MM.1S (cell line): ENCODE data around the gene SYNE3.
"Not testable (repeated sequence)": the region's sequence is repeated elsewhere in the genome, so short reads cannot be mapped to it uniquely, and the experiment has no call there.

ENCODE experiments used
- DNase-seq: peaks from one replicate; pipeline ENCODE4 v3.0.0-alpha.2; 2015
- H2AFZ ChIP-seq: fragments of 300-600 bp; sonication (generic); 2 replicates; pipeline ENCODE4 v1.6.0; 2016; ENCODE audit warnings: antibody characterized with exemption, low read length
- H3F3A ChIP-seq: fragments of 300-600 bp; sonication (generic); 2 replicates; pipeline ENCODE4 v1.6.1; 2016; ENCODE audit warnings: mild to moderate bottlenecking, antibody characterized with exemption, low read length, moderate library complexity, mixed read lengths; ENCODE audit not compliant: insufficient read depth
- H3K27ac ChIP-seq: fragments of 300-600 bp; sonication (generic); 2 replicates; pipeline ENCODE4 v1.5.1; 2016; ENCODE audit warnings: mild to moderate bottlenecking, low read length
- H3K27me3 ChIP-seq: fragments of 300-600 bp; sonication (generic); replicated peaks from 2 replicates; pipeline ENCODE4 v1.6.0; 2016; ENCODE audit warnings: low read length; ENCODE audit not compliant: insufficient read depth
- H3K36me3 ChIP-seq: fragments of 300-600 bp; sonication (generic); replicated peaks from 2 replicates; pipeline ENCODE4 v1.6.1; 2016; ENCODE audit warnings: mild to moderate bottlenecking, low read length, mixed read lengths; ENCODE audit not compliant: insufficient read depth
- H3K4me1 ChIP-seq: fragments of 300-600 bp; sonication (generic); 2 replicates; pipeline ENCODE4 v1.6.1; 2016; ENCODE audit warnings: low read length, mixed read lengths
- H3K4me2 ChIP-seq: fragments of 300-600 bp; sonication (generic); 2 replicates; pipeline ENCODE4 v1.6.0; 2016; ENCODE audit warnings: low read depth, low read length
- H3K4me3 ChIP-seq: fragments of 300-600 bp; sonication (generic); 2 replicates; pipeline ENCODE4 v1.5.1; 2016; ENCODE audit warnings: low read length, mixed read lengths
- H3K79me2 ChIP-seq: fragments of 300-600 bp; sonication (generic); 2 replicates; pipeline ENCODE4 v1.6.1; 2016; ENCODE audit warnings: mixed run types, low read length, mixed read lengths
- H3K9ac ChIP-seq: fragments of 300-600 bp; sonication (generic); 2 replicates; pipeline ENCODE4 v1.6.1; 2016; ENCODE audit warnings: low read length, mixed read lengths
- H3K9me2 ChIP-seq: fragments of 300-600 bp; sonication (generic); replicated peaks from 2 replicates; pipeline ENCODE4 v1.6.1; 2016; ENCODE audit warnings: mild to moderate bottlenecking, low read length, mixed read lengths; ENCODE audit not compliant: insufficient read depth
- H3K9me3 ChIP-seq: fragments of 300-600 bp; sonication (generic); replicated peaks from 2 replicates; pipeline ENCODE4 v1.6.1; 2016; ENCODE audit warnings: mild to moderate bottlenecking, low read length, mixed read lengths; ENCODE audit not compliant: insufficient read depth
- H4K20me1 ChIP-seq: fragments of 300-600 bp; sonication (generic); 2 replicates; pipeline ENCODE4 v1.6.1; 2016; ENCODE audit warnings: mild to moderate bottlenecking, low read length, moderate library complexity, mixed read lengths; ENCODE audit not compliant: insufficient read depth
- CTCF ChIP-seq: fragments of 300-600 bp; sonication (generic); IDR thresholded peaks from 2 replicates; pipeline ENCODE4 v1.5.1; 2016; ENCODE audit warnings: antibody characterized with exemption, low read length, mixed read lengths
- EZH2 ChIP-seq: fragments of 300-600 bp; sonication (generic); optimal IDR thresholded peaks from 2 replicates; pipeline ENCODE3; 2017; ENCODE audit warnings: low read depth, mild to moderate bottlenecking, antibody characterized with exemption, low read length, mixed read lengths
- EZH2phosphoT487 ChIP-seq: fragments of 300-600 bp; sonication (generic); IDR thresholded peaks from 2 replicates; pipeline ENCODE4 v1.6.1; 2018; ENCODE audit warnings: antibody characterized with exemption, low read length

The SYNE3 gene

GRCh38 chr14:95513291-95513690 is 3.2 kb downstream of the SYNE3 start:
- no peaks in the 10 kb centered on the region for H3K9me2 ChIP-seq
- H3K27me3 ChIP-seq: no peaks in the 10 kb centered on the region
- H2AFZ ChIP-seq: no peak overlapping the region
- H3K36me3 ChIP-seq: no peaks in the 10 kb centered on the region
- peak overlapping the region; percentile 37; the same call in 1 of the 2 replicates for H3K4me2 ChIP-seq
- no peaks in the 10 kb centered on the region for H3K9me3 ChIP-seq
- DNase-seq: no peak
- peaks cover 40% of the 10 kb centered on the region for H3F3A ChIP-seq
- TF ChIP-seq CTCF (no peak), EZH2 (no peak), EZH2phosphoT487 (no peak)
- peak overlapping the region; percentile 32; the same call in 1 of the 2 replicates for H3K27ac ChIP-seq
- H3K9ac ChIP-seq: peak overlapping the region; percentile 18; the same call in 1 of the 2 replicates
- no peaks in the 10 kb centered on the region for H4K20me1 ChIP-seq
- peaks cover 50% of the 10 kb centered on the region for H3K4me1 ChIP-seq
- no peak overlapping the region for H3K4me3 ChIP-seq
- H3K79me2 ChIP-seq: peaks cover 69% of the 10 kb centered on the region

GRCh38 chr14:95511687-95512086 is 4.8 kb downstream of the SYNE3 start:
- Histone ChIP-seq H3K4me1 (peaks cover 57% of the 10 kb centered on the region), H2AFZ (no peak overlapping the region), H3K27me3 (no peaks in the 10 kb centered on the region), H3K9me3 (no peaks in the 10 kb centered on the region), H3K9me2 (no peaks in the 10 kb centered on the region), H3K4me3 (no peak overlapping the region), H4K20me1 (no peaks in the 10 kb centered on the region), H3K9ac (peak overlapping the region; percentile 18; the same call in 1 of the 2 replicates), H3K4me2 (peak overlapping the region; percentile 45; the same call in 1 of the 2 replicates), H3F3A (peaks cover 24% of the 10 kb centered on the region), H3K79me2 (peaks cover 86% of the 10 kb centered on the region), H3K27ac (peak overlapping the region; percentile 44; the same call in 1 of the 2 replicates), H3K36me3 (no peaks in the 10 kb centered on the region)
- DNase-seq: no peak
- TF ChIP-seq EZH2phosphoT487 (no peak), CTCF (no peak), EZH2 (no peak)

GRCh38 chr14:95510804-95511203 is 5.6 kb downstream of the SYNE3 start:
- H3K9me2 ChIP-seq: no peaks in the 10 kb centered on the region
- TF ChIP-seq CTCF: no peak
- TF ChIP-seq EZH2phosphoT487: no peak
- TF ChIP-seq EZH2: no peak
- H2AFZ ChIP-seq: no peak overlapping the region
- H3K4me2 ChIP-seq: peak overlapping the region; percentile 77
- H3K4me3 ChIP-seq: no peak overlapping the region; the same call in 1 of the 2 replicates
- peaks cover 65% of the 10 kb centered on the region for H3K4me1 ChIP-seq
- peaks cover 26% of the 10 kb centered on the region for H3F3A ChIP-seq
- no peak for DNase-seq
- no peaks in the 10 kb centered on the region for H3K36me3 ChIP-seq
- H3K9ac ChIP-seq: peak overlapping the region; percentile 18; the same call in 1 of the 2 replicates
- H3K27ac ChIP-seq: peak overlapping the region; percentile 70
- no peaks in the 10 kb centered on the region for H4K20me1 ChIP-seq
- no peaks in the 10 kb centered on the region for H3K9me3 ChIP-seq
- no peaks in the 10 kb centered on the region for H3K27me3 ChIP-seq
- H3K79me2 ChIP-seq: peaks cover 93% of the 10 kb centered on the region

- not testable (repeated sequence) for H3K36me3 ChIP-seq, H3K4me3 ChIP-seq, H3K9me2 ChIP-seq, H2AFZ ChIP-seq, H3K27me3 ChIP-seq, DNase-seq, H3K9me3 ChIP-seq, H4K20me1 ChIP-seq
- Histone ChIP-seq H3K79me2 (peaks cover 92% of the 10 kb centered on the region), H3K4me1 (peaks cover 69% of the 10 kb centered on the region), H3K4me2 (peak overlapping the region; percentile 77; the same call in 1 of the 2 replicates), H3F3A (peaks cover 24% of the 10 kb centered on the region; the same call in 1 of the 2 replicates), H3K27ac (peak overlapping the region; percentile 70; the same call in 1 of the 2 replicates), H3K9ac (peak overlapping the region; percentile 14; the same call in 1 of the 2 replicates)
Measured at GRCh38 chr14:95510344-95510743, 6.1 kb downstream of the SYNE3 start.
